ENCODE measurements around the gene MCC.

Gene MCC

GRCh38 chr5:113186061-113186460, 302.2 kb downstream of the MCC start:
- in situ Hi-C loops (cut with HindIII; ENCODE audit: low sequenced_read_pairs), result loop anchor here (5.0 kb wide), 1 partner anchor 106 kb away; no protein-coding TSS in a partner anchor

- in situ Hi-C loops (cut with HindIII; ENCODE audit: low sequenced_read_pairs), result no loop called here
These were observed 304.6 kb downstream of the MCC start for GRCh38 chr5:113183694-113184093.

GRCh38 chr5:113182658-113183344, 305.5 kb downstream of the MCC start:
- in situ Hi-C loops (cut with HindIII; ENCODE audit: low sequenced_read_pairs), result no loop called here

DNA sequence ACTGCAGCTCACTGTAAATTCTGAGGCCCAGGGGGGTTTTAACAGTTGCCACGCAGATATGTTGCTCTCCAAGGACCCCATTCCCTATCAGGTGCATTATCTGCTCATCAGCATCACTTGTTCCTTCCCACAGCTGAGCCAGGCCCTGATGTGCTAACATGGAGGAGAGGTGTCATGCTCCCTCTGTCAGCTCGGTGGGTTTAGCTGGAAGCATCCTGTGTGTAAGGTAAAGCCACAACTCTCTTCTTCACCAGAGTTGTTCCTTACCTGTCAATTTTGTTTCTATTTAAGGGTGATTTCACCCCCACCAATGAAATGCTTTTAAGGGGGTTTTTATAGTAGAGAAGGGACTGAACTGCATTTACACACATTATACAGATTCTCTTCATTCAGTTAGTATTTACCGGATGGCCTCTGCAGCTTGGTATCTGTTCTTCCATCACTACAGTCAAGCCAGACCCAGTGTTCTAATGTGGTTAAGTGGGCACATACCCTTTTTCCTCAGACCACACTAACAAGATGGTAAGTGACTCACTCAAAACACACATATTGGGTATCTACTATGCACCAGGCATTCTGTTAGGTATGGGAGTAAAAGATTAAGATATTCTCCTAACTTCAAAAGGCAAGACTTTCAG, 306.3 kb downstream of the MCC start:
- in situ Hi-C loops (cut with HindIII; ENCODE audit: low sequenced_read_pairs), result no loop called here

DNA sequence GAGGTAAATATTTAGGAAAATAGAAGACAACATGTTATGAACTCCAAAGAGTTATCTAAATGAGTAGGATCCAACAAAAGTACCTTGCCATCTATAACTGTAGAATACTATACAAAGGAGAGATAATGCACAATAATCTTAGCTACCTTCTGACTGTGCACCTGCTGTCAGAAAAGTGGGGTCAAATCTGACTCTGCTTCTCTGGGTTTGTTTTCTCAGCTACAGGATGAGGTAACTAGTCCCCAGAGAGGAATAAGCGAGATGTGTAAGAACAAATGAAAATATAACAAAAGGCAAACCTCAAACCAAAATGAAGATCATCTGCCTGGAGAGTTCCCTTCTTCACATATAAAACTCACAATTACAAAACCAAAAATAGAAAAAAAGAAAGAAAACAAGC, 306.8 kb downstream of the MCC start:
- in situ Hi-C loops (cut with HindIII; ENCODE audit: low sequenced_read_pairs), result no loop called here

- in situ Hi-C loops (cut with HindIII; ENCODE audit: low sequenced_read_pairs), result no loop called here
These were observed 309.1 kb downstream of the MCC start for GRCh38 chr5:113179156-113179555.

DNA sequence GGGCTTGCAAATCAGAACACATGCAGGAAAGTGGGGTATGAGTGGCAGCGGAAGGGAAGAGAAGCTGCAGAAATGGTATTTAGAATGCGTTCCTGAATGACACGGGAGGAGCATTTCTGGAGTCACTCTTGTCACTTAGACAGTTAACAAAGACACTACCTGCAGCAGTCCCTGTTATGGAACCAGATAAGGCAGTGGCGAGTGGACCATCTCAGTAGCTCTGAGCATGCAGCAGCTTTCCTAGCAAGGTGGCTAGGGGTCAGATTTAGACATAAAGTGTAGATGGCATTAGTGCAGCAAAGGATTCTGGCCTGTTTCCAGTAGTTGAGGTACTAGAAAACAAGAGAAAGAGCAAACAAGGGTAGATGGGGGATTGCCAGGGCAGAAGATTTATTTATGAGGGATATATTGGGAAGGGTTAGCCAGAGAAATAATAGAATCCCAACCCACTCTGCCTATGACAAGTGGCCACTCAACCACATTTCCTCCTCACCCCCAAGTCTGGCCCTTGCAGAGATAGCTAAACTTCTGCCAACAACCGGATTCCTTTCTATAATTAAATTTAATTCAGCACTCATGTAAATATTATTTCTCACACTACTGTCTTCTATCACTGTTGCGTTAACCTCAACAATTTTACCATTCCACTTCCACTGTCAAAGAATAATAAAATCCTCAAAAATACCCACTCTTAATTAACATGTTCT, 310.0 kb downstream of the MCC start:
- in situ Hi-C loops (cut with HindIII; ENCODE audit: low sequenced_read_pairs), result no loop called here

DNA sequence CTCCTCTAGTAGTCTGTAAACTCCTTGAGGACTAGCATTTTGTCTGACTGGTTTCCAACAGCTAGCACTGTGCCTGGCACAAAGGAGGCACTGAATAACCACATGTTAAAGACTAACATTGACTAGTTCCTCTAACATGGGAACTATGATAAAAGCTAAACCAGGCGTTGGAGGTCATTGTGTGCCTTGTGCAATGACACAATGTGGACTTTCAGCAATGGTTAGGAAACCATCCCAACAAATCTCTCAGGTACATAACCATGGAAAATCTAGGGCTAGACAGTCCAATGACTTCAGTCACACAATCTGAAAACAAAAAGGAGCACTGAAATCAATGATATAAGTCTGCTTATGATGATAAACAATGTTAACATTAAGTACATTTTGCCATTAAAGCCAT, 311.0 kb downstream of the MCC start:
- in situ Hi-C loops (cut with HindIII; ENCODE audit: low sequenced_read_pairs), result no loop called here

DNA sequence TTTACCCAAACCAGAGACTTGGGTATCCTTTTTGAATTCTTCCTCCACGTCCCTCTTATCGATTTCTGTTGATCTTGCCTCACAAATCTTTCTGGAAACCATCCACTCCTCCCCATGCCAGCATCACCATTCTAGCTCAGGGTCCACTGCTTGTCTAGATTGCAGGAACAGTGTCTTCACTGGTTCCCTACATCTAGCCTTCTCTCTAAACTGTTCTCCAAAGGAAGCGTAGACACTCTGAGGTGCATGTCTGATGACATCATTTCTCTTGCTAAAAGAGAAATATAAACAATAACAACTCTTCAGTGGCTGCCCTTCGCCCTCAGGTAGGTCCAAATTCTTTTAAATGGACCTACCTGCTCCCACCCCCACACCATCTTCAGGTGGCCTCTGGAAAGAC, 311.5 kb downstream of the MCC start:
- in situ Hi-C loops (cut with HindIII; ENCODE audit: low sequenced_read_pairs), result no loop called here

- in situ Hi-C loops (cut with HindIII; ENCODE audit: low sequenced_read_pairs), result no loop called here
These were observed 312.1 kb downstream of the MCC start for GRCh38 chr5:113176196-113176595.

DNA sequence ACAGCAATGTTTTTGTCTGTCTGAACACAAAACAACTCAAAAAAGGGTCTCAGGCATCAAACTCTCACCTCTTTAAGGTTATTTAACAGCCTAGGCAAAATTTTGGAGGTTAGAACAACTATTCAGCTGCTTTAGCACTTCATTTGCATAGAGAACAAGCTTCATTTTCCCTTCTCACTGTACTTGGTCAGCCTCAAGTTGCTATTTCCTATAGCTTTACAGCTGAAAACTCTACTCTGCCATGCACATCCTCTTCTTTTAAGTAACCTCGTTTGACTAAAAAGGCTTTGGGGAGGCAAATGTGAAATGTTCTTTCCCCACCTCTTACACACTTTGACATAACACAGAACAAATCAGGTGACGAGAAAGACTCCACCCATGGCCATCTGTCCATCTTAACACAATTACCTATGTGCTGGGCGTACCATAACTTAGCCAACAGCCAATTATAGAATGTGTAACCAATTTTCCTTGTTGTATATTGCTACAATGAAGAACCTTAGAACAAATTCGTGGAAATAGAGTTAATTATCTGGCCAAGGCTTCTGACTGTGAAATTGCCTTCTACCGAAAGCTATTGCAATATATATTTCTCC, 315.9 kb downstream of the MCC start:
- in situ Hi-C loops (cut with HindIII; ENCODE audit: low sequenced_read_pairs), result no loop called here

DNA sequence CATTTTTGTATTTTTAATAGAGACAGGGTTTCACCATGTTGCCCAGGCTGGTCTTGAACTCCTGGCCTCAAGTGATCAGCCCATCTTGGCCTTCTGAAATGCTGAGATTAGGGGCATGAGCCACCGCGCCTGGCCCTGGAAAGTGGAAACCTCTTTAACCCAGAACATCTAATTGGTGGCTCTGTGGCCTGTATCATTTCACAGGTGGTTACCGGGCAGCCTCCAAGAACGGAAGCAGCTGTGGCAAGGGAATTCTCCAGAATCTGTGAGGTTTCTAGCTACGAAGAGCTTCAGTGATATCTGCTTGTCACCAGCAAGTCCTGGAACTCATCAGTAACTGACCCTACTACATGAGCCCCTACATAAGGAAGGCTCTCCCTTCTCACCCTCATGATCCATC, 316.7 kb downstream of the MCC start:
- in situ Hi-C loops (cut with HindIII; ENCODE audit: low sequenced_read_pairs), result no loop called here

DNA sequence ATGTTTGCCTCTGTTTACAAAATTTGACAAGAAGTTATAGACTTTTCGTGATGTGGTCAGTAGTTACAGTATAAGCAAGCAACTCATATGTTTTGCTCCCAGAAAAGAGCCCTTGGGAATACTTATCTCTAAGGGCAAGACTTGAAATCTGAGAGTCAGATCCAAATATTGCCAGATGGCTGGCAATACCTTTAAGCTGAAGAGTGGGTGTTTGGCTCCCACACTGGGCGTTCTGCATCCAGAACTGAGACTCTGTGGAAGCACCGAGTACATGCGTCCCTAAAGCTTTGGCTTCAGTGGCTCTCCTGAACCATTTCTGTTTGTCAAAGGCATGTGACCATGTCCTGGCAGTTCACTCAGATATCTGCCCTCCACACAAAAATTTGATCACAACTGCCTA, 317.5 kb downstream of the MCC start:
- in situ Hi-C loops (cut with HindIII; ENCODE audit: low sequenced_read_pairs), result no loop called here

DNA sequence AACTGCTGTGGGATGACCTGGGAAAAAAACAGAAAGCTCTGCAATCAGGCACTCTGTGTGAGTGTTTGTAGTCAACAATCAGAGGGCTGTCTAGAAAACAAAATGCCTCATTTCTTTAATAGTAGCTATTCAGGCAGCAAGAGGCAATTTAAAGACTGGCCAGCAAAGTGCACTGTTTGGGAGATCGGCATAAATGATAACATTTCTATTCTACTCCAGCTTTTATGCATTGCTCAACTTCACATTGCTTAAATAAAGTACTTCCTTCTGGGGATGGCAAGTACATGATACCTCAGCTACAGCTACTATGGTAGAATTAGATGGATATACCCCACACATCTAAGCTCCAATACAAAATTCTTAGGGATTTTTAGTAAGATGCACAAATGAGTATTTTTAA, 318.5 kb downstream of the MCC start:
- in situ Hi-C loops (cut with HindIII; ENCODE audit: low sequenced_read_pairs), result no loop called here

GRCh38 chr5:113167985-113168384, 320.3 kb downstream of the MCC start:
- in situ Hi-C loops (cut with HindIII; ENCODE audit: low sequenced_read_pairs), result no loop called here

- in situ Hi-C loops (cut with HindIII; ENCODE audit: low sequenced_read_pairs), result no loop called here
These were observed 321.3 kb downstream of the MCC start for GRCh38 chr5:113166852-113167366.

GRCh38 chr5:113166261-113166660, 322.0 kb downstream of the MCC start:
- in situ Hi-C loops (cut with HindIII; ENCODE audit: low sequenced_read_pairs), result no loop called here

GRCh38 chr5:113164021-113164420, 324.2 kb downstream of the MCC start:
- in situ Hi-C loops (cut with HindIII; ENCODE audit: low sequenced_read_pairs), result no loop called here

DNA sequence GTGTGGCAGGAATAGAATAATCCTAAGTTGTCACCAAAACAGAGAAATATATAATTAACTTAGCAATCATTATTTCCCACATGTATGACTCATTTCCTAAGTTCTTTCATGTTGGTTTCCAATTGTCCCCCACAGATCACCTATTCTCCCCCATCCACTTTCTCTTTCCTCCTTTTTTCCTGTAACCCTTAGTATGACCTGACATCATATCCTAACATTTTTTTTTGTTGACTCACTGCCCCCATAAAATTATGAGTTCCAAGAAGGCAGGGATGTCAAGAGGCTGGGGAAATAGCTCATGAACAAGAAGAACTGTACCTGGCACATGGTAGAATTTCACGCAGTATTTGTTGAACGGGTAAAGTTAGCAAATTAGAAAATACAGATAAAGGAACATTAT, 324.9 kb downstream of the MCC start:
- in situ Hi-C loops (cut with HindIII; ENCODE audit: low sequenced_read_pairs), result no loop called here

DNA sequence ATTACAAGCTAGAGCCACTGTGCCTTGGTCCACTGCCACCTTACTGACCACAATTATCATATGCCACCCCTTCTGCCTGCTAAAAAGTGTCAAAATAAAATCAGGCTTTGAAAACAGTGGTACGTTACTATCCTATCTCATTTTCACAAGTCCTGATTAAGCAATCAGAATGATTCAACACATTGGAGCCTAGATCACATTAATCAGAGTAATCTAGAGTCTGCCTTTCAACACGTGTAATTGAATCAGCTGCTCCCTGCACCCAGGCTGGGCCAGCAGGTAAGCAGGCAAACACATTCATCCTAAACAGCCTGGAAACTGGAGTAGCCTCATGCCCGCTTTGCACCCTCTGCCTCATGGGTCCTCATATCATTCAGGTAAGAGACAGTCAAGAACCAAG, 325.5 kb downstream of the MCC start:
- in situ Hi-C loops (cut with HindIII; ENCODE audit: low sequenced_read_pairs), result no loop called here

DNA sequence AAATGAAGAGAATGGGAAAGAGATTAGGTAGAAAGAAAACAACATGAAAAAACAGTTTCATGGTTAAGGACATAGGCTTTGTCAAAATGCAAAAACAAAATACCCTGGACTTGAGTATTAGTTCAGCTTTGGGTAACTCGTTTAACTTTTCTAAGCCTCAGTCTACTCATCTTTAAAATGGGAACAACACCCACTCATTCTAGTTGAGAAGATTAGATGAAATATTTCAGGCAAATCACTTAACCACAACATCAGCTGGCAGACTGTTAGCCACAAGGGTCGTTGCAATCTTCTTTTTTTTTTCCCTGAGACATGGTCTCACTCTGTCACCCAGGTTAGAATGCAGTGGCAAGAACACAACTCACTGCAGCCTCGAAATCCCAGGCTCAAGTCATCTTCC, 326.0 kb downstream of the MCC start:
- in situ Hi-C loops (cut with HindIII; ENCODE audit: low sequenced_read_pairs), result no loop called here

DNA sequence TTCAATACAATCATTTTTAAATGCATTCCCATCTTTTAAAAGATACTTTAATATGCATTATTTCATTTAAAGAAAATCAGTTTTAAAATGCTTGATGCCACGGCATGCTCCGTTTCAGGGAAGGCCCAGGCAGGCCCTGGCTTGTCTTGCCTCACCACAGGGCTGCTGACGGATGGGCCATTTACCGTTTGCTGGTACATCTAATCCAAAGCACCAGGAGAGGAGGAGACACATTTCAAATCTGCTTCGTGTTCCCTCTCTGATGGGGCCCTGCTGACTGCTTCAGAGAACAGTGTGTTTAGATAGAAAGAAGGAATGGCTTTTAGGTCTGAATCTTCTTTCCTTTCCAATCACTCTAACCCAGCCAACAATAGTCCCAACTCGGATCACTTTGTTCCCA, 326.4 kb downstream of the MCC start:
- in situ Hi-C loops (cut with HindIII; ENCODE audit: low sequenced_read_pairs), result no loop called here
